ENCODE results near the gene TMEM120B.
"Not testable (repeated sequence)": the region's sequence is repeated elsewhere in the genome, so short reads cannot be mapped to it uniquely, and the experiment has no call there.

DNA sequence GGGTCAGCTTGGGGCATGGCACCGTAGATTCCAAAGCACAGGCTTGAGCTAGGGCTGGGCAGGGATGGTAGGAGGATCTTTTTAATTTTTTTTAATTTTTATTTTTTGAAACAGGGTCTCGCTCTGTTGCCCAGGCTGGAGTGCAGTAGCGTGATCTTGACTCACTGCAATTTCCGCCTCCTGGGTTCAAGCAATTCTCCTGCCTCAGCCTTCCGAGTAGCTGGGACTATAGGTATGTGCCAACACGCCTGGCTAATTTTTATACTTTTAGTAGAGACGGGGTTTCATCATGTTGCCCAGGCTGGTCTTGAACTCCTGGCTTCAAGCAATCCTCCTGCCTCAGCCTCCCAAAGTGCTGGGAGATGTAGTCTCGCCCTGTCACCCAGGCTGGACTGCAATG lies 78.2 kb downstream of the TMEM120B start:
- TF ChIP-seq ZNF707 (tag by site-specific recombination; IDR thresholded peaks at IDR 0.05); MYNN (tag by site-specific recombination; IDR thresholded peaks at IDR 0.05; ENCODE audit: borderline replicate concordance); CTCF (tag by site-specific recombination; IDR thresholded peaks at IDR 0.05); ZNF335 (tag by site-specific recombination; conservative IDR thresholded peaks at IDR 0.05); ZNF561 (tag by site-specific recombination; IDR thresholded peaks at IDR 0.05; ENCODE audit: borderline replicate concordance); ZNF324 (tag by site-specific recombination; IDR thresholded peaks at IDR 0.05): not testable (repeated sequence)

Measured in HEK293 (cell line).